ENCODE data around the gene OCA2.
"Not testable (repeated sequence)": the region's sequence is repeated elsewhere in the genome, so short reads cannot be mapped to it uniquely, and the experiment has no call there.

OCA2 gene

DNA sequence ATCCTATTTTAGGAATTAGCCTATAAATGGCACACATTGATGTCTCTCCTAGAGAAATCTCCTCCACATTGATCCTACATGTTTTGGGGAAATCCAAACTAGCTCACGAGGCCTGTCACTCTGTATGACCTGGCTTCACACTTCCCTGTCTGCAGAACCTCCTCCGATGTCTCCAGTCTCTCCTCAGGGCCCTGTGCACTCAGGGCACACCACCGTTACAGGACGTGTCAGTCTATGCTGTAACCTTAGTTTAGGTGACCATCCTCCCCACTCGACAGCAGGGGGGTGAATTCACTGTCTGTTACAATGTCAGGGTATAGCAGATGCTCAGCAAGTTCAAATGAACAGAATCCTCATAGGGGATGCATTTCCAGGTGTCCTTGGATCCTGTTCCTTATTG is 249.1 kb downstream of the OCA2 start:
- no peak for DNase-seq

DNA sequence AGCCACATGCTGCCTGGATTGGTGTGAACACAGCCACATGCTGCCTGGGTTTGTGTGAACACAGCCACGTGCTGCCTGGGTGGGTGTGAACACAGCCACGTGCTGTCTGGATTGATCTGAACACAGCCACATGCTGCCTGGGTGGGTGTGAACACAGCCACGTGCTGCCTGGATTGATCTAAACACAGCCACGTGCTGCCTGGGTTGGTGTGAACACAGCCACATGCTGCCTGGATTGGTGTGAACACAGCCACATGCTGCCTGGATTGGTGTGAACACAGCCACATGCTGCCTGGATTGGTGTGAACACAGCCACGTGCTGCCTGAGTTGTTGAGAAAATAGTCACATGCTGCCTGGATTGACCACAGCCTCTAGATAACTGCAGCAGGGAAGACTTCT is 250.2 kb downstream of the OCA2 start:
- DNase-seq, result not testable (repeated sequence)

DNA sequence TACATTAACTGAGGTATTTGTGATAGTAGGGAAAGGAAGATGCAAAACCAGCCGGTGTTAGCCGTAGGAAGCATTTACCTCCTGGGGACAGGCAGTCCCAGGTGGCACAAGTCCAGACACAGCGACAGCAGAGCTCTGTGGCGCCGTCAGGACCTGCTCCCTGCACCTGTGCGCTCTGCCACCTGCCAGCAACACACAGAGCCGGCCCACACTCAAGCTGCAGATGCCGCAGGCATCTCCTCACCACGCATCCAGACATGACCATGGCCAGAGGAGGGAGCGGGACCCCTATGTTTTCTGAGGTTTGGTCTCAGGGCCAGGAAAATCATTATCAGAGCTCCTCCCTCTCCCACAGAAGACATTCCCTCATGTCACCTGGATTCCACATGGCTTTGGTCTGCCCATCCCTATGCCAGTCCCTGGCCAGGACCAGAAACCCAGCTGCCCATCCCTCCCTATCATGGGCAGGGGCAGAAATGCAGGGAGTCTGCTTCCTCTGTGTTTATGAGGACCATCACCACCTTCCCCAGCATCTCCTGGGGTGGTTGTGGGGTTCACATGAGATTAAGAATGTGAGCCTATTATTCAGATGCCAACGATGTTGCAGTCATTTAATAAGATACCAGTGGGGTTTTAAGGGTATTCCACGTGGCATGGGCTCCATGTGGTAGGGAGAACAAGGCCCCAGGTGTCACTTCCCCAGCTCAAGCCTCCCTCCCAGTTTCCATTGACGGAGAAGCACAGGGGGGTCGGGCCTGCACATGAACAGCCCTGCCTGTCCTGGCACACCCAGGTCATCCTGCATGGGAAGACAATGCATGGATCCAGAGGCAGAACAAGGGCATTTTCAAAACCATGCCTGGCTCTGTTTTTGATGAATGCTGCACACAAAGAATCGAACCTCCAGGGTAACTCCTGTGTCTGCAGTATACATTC is 251.1 kb downstream of the OCA2 start:
- DNase-seq, result no peak

DNA sequence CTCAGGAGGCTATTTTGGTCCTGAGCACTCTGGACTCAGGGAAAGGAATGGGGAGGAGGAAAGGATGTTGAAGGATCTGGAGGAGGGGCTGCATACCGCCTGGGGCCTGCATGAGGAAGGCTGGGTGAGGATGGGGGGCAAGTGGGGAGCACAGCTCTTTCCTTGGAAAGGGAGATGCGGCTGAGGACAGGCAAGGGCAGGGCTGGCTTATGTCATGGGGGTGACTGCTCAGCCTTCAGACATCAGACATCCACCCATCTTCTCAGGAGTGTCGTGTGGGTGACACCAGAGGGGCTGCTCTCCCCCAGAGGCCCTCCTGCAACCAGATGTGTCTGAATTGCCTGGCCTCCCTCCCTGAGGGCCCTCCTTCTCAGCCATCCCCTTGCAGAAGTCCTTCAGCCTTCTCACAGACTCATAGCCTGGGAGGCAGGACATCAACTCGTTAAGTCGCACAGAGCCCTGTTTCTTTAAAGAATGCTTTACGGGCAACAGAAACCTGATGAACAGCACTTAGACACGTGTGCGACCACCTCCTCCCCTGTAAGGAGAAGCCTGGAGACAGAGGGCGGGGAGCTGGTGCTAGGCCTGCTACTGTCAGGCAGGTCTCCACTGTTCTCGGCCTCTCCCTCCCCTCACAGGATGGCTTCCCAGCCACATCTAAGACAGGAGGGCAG is 252.3 kb downstream of the OCA2 start:
- no peak for DNase-seq

DNA sequence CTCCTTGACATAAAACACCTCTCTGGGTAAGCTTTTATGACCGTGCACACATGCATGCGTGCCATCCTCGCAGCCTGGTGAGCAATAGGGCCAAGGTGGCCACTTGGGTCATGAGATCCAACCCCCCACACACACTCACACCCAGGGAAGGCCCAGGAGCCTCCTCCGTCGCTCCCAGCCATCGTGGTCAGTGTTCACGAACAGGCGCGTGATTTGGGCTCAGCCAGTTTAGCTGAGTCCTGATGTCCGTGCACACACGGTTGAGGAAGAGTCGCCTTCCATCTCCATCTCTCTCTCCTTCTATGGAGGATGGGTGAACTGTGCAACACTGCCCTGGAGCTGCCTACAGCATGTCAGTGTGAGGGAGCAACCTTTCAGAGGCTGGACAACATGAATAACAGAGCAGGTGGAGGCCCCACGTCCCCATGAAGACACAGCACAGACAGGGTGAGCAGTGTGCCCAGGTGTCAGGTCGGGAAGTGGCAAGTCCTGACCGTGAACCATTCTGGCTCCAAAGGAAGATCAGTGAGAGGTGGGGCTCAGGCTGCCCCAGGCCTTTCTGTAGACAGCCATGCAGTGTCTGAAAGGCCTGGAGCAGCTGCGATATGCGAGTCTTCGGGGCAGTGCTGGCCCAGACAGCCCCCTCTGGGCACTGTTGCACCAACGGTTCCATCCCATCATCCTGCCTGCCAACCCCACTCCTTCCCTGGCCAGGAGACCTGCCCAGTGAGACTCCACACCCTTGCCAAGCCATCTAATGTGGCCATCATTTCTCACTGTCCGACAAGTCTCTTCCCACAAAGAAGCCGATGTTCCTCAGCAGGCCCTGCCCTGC is 253.4 kb downstream of the OCA2 start:
- DNase-seq, result no peak

DNA sequence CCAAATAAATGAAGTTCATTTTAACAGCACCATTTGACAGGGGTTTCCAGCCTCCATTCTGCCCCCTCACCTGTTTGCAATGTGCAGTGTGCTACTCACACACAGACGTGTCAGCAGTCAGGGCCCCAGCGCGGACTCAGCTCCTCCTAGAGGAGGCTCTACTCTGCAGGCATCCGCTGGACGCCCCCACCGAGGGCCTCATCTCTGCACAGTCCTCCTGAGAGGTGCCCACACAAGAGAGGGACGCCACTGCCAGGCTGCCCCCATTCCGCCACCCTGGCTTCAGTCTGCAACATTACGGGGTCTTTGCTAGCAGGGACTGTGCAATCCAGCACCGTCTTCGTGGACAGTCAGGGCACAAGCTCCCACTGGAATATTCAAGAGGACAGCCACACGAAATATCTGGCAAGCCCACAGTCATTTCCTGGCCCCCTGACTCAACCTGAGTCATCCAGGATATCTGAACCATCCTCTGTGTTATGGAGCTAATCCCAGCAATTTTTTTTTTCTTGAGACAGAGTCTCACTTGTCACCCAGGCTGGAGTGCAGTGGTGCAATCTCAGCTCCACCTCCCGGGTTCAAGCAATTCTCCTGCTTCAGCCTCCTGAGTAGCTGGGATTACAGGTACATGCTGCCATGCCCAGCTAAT is 255.0 kb downstream of the OCA2 start:
- no peak for DNase-seq

DNA sequence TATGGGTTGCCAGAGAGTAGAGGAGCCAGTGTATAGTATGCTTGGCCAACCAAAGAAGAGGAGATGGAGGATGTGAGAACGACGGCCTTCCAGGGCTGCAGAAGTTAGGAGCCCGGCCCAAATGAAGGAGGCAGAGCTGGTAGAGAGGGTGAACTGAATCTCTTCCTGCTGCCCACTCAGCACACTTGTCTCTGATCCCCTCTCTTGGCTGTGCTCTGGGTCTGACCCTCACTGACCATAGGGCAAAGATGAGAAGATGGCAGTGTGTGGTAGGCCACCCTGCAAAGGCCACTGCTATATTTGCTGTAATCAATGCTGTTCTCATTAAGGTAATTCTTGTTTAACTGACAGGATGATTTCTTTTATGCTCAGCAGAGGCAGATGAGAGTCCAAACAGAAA is 256.0 kb downstream of the OCA2 start:
- DNase-seq, result no peak

DNA sequence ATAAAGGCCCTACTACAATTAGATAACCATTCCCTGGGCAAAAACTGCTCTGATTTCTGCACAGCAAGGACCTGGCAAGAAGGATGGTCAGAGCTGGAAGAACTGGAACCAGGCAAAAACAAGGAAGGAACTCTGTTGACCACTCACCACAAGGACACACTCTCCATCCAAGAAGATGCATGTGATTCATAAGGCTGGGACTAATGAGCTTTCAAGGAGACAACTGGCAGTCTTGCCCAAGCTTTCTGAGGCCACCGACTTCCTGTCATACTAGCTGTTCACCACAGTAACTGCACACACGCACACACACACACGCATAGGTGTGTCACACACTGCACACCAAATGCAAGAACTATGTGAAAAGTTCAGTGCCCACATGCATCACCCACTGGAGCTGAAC is 256.6 kb downstream of the OCA2 start:
- no peak for DNase-seq

DNA sequence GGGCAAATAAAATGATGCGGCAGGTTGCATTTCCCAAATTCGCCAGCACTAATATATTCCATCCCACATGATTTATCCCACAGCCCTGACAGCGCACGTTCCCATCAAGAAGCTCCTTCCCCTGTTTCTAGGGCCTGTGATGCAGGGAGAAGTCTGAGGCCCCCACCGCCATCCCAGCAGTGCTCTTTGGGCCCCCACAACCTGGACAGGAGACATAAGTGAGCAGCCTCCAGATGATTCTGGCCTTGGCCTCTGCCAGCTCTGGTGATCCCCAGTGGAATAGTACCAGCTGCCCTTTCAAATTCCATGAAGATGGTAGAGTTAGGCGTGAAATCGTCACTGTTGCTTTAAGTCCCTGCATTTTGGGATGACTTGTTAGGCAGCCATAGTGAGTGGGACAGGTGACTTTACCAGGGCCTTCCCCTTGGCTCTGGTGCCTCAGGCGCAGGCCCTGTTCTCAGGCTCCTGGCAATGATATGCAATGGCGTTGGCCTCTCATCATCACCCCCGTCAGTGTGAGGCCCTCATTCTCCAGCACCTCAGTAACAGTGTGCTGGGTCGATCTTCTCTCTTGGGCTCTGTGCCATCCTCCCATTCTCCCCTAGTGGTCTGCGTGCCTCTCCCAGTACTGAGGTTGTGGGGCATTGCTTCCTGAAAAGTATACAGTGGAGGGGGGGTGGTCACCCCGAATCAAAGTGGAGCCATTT is 263.7 kb downstream of the OCA2 start:
- DNase-seq, result no peak

DNA sequence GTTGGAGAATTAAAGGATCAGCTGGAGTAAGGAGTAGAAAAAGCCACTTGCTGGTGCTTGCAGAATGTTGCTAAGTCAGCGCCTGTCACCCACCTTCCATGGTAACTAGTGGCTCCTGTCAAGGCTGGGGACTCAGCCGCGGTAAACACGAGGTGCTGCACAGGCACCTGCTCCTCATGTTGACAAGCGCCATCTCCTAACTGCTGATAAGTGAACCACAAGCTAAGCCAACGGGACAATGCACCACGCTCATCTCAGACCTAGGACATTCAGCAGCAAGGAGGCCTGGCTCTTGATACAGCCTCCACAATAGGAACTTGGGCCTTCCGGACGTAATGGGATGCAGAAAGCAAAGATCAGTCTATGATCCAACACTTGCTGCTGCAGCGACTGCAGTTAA is 264.4 kb downstream of the OCA2 start:
- no peak for DNase-seq

DNA sequence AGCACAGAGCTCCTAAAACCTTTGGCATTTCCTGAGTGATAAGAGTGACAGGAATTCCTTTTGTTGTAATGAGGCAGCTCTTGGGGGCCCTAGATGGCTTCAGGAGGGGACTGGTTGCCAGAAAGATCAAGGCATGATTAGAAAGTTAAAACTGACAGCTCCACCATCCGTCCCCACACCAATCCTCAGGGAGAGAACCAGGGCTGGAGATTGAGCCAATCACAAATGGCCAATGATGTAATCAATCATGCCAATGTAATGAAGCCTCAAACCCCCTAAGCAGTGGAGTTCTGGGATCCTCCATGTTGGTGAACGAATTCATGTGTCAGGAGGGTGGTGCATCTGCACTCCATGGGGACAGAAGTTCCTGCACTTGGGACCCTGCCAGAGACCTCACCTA is 265.1 kb downstream of the OCA2 start:
- no peak for DNase-seq

DNA sequence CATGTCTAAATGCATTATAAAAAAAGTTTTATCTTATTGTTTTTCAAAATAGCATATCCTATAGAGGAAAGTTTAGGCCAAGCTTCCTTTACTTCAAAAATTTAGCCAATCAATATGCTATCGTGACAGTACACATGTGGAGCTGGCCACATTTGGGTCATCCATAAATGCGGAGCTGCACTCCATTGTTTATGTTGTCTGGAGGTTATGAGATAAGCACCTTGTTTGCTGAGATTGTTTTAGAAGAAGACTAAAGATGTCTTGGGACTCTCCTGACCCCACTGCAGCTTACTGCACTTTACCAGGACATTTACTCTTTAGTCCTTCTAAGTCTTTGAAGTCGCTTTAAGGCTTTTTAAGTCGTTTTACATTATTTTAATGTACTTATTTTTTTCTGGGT is 265.9 kb downstream of the OCA2 start:
- no peak for DNase-seq

DNA sequence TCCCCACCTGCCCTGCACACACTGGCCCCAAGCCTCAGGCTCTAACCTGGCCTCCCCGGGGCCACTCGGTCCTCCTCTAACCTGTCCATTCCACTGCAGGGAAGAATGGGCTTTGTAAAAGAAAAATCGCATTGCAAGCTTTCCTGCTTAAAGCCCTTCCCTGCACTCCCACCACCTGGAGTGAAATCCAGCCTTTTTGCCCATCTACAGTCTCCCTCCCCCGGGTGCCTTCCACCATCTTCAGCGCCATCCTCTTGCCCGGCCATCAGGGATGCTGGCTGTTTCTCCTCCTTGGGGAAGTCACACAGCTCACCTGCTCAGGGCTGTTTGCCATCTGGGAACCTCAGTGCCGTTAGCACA is 266.9 kb downstream of the OCA2 start:
- DNase-seq, result no peak

DNA sequence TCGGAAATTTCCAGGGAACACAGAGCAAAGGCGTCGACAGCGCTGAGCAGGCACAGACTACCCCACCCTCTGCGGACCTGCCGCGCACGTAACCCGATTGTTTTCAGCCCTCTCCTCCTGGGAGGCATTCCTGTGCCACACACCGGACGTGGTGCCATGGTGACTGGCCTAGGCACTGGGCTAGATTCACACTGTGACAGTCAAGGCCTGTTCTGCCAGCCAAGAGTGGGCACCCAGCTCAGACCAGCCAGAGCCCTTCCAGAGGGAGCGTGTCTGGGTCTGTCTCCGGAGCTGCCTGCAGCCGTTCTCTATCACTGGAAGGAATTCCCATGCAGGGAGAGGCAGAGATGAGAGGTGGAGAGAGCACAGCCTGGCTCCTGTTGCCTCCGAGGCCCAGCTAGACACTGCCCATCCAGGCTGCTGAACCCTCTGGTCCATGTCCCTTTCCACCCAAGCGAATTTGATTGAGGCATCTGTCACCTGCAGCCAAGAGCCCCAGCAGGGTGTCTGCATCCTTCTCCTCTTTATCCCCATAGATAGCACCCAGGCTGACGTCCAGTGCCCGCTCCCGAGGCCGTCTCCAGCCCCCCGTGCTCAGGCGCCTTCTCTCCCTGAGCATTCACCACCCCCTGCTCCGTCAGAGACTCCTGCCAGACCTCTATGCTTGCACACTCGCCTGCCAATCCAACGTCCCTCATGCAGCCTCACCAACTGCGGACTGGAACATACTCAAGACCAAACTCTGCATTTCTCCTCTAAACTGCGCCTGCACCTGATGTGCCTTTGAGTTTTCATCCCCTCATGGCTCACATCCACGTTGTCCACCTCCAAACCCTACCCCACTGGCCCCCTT is 267.5 kb downstream of the OCA2 start:
- DNase-seq, result no peak

DNA sequence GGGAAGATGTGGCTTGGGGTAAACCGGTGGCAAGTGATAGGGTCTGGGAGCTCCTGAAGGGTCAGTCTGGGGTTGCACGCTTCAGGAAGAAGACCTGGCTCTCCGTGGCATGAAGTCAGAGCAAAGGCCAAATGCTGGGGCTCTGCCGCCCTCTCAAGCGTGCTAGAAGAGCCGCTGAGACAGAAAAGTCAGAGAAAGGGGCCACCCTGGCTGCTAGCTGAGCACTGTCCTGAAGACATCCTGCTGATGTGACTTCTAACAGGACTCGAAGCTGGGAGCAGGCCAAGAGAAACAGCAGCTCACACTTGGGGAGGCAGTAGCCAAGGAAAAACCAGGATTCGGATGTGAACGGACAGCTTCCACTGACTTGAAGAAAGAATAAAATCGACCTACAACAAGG is 270.4 kb downstream of the OCA2 start:
- DNase-seq, result no peak

DNA sequence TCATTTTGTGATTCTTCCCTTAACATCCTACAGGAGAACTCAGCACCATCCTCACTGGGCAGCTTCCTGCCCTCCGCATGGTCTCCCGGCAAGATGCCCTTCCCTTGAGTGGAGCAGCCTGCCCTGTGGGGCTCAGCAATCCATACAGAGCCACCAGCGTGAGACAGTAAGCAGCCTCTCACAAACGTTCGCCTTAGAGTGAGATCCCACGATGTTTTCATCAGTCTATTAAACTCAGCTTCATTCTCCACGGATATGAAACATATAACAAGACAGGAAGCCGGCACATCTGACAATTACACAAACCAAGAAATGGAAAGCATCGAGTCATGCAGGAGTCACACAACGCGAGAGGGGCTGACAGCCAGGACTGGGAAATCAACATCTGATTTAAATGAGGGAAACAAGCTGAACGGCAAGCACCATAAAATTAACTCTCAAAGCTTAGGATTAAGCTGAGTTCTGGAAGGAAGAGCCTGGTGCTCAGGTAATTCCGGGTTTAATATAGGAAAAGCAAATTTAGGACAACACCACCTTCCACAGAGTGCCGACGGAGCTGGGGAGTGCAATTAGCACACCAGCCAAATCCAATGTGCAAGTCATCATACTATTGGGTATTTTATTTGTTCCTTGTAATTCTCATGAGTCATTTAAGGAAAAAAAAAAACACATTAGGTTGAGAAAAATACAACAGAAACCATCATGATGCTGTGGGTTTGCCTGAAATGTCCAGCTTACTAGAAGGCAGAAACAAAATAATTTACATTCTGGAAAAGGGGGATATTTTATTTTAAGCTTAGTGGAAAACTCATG is 272.0 kb downstream of the OCA2 start:
- DNase-seq, result peak in 4 of 56 donors; percentile 4 to 14 (median 9)

DNA sequence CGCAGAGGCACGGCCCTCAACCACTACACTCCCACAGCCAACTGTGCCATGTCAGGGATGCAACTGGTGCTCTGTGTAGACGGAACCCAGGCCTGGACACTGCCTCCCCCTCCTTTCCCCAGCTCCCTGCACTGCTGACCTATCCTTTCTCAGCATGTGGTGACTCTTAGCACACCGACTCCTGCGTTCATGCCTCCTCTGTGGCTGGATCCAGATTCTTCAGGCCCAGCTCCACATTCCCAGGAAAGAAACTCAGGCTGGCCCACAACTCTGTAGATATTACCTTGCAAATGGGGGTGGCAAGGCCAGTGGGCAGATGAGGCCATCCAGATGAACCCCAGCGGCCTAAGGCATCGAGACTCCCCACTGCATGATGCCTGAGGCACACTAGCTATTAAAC is 272.7 kb downstream of the OCA2 start:
- no peak for DNase-seq

DNA sequence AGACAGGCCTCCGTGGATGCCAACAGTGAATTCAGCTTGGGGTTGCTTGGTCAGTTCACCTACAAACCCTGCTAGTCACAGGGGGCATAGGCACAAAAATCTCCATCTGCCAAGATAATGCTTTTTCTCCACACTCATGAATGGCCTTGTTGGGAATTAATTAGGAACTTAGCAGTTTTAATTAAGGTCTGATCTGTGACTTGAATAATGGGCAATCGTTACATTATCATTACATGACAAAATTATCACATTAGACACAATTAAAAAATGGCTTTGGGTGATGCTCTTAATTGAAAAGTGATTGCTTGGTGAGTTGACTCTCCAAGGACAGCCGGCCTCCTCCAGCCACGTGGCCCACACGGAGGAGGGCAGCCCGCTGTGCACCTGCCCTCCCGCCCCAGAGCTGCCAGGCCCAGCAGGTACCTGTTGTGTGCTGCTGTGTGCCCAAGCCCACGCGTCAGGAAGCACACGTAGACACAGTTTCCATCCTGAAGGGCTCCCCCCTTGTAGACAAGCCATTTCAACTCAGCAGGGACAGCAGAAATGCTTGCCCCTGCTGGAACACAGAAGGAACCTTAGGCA is 274.2 kb downstream of the OCA2 start:
- DNase-seq, result no peak

DNA sequence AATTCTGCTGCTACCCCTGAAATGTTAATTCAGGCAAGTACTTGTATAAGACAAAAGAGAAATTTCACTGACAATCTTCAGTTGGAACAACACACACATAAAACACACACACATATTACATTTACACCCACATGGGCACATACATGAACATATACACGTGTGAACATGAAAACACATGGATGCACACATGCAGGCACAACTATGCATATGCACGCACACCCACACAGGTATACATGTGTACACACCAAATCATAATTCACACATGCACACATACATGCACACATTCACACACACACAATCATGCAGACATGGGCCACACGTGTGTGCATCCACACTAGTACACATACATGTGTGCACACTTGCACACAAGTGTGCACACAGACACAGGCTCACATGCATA is 277.8 kb downstream of the OCA2 start:
- DNase-seq, result no peak
